Lower leg skin (tissue), 3 donors: ENCODE data around the gene CUL9.

Experiments used
- POLR2A ChIP-seq, 2 donors: fragments of 450-650 bp; IDR thresholded peaks; one replicate each; pipeline ENCODE4 v1.6.1; 2016 to 2017; ENCODE audit warnings: antibody characterized with exemption in 2 of 2, mild to moderate bottlenecking in 1 of 2, moderate library complexity in 1 of 2
- TF ChIP-seq, protein P1 (sequence below), 3 donors: fragments of 450-650 bp; IDR thresholded peaks; one replicate each; pipeline ENCODE4 v1.5.1; 2016; ENCODE audit warnings: antibody characterized with exemption in 3 of 3, mild to moderate bottlenecking in 3 of 3, moderate library complexity in 2 of 3

DNA sequence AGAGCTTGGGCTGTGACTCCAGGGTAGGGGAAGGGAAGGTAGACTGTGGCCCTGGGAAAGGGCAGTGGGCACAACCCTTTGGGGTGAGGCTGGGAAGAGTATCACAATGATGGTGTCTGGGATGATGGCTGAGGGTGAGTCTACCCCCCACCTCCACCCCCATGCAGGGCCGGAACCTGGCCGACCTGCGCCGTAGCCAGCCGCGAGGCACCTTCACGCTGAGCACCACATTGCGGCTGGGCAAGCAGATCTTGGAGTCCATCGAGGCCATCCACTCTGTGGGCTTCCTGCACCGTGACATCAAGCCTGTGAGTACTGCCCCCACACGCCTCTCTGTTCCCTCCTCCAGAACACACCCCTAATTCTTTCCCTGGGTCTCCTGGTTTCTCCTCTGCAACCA is 71.4 kb downstream of the CUL9 start:
- TF ChIP-seq, protein P1, sequence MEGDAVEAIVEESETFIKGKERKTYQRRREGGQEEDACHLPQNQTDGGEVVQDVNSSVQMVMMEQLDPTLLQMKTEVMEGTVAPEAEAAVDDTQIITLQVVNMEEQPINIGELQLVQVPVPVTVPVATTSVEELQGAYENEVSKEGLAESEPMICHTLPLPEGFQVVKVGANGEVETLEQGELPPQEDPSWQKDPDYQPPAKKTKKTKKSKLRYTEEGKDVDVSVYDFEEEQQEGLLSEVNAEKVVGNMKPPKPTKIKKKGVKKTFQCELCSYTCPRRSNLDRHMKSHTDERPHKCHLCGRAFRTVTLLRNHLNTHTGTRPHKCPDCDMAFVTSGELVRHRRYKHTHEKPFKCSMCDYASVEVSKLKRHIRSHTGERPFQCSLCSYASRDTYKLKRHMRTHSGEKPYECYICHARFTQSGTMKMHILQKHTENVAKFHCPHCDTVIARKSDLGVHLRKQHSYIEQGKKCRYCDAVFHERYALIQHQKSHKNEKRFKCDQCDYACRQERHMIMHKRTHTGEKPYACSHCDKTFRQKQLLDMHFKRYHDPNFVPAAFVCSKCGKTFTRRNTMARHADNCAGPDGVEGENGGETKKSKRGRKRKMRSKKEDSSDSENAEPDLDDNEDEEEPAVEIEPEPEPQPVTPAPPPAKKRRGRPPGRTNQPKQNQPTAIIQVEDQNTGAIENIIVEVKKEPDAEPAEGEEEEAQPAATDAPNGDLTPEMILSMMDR (IDR thresholded peaks at IDR 0.05) = no peak
- TF ChIP-seq POLR2A (IDR thresholded peaks at IDR 0.05) = no peak
